GM23248 (cell line): Measurements from ENCODE around the gene STRA6.

ENCODE experiments used
- EZH2 ChIP-seq: fragments of 200-600 bp; sonication (generic); IDR thresholded peaks from 2 replicates; pipeline ENCODE4 v1.6.1; 2018; ENCODE audit warnings: antibody characterized with exemption, mild to moderate bottlenecking; ENCODE audit not compliant: insufficient read depth, poor library complexity, severe bottlenecking
- EZH2phosphoT487 ChIP-seq: fragments of 200-600 bp; sonication (generic); IDR thresholded peaks from 2 replicates; pipeline ENCODE4 v1.6.1; 2018; ENCODE audit warnings: antibody characterized with exemption, moderate library complexity, mild to moderate bottlenecking, low read depth; ENCODE audit not compliant: insufficient read depth

DNA sequence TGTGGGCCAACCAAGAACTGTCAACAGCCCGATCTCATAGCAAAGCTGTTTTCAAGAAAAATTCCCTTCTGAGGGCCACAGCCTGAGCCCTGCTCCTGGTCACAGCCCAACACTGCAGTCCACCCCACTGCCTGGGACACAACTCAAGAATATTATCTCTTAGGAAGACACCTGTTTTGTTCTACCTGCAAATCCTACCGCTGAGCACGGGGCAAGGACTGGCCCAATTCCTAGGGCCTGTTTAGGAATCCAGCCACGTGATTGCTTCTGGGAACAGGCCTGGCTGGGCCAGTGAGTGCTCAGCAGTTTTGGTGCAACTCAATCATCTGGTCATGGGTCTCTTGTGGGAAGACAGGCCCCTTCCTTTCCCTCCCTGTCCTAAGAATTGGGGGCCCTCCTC, 63.9 kb downstream of the STRA6 start:
- TF ChIP-seq EZH2 (no peak), EZH2phosphoT487 (no peak)
